Testis (tissue), 3 donors: ENCODE measurements around the gene ARPC2. TPM values are rescaled to one million over a fixed set of nuclear protein-coding genes. Genes with fewer than 3 reads are reported as not detected.

Experiments used
- DNase-seq: peaks from one replicate; pipeline ENCODE4 v3.0.0-alpha.2; 2019
- H3K27ac ChIP-seq, 2 donors: fragments of 200-600 bp; sonication (generic); one replicate each; pipeline ENCODE4 v1.5.1; 2019
- H3K27me3 ChIP-seq: fragments of 200-600 bp; sonication (generic); one replicate; pipeline ENCODE4 v1.5.1; 2019
- H3K36me3 ChIP-seq: fragments of 200-600 bp; sonication (generic); one replicate; pipeline ENCODE4 v1.5.1; 2017; ENCODE audit warnings: low read depth; ENCODE audit errors: missing control alignments
- H3K4me1 ChIP-seq: fragments of 200-600 bp; sonication (generic); one replicate; pipeline ENCODE4 v1.5.1; 2019
- H3K4me3 ChIP-seq, 2 donors: fragments of 200-600 bp; sonication (generic); one replicate each; pipeline ENCODE4 v1.5.1; 2017 to 2019
- H3K9me3 ChIP-seq: fragments of 200-600 bp; sonication (generic); one replicate; pipeline ENCODE4 v1.5.1; 2017
- CTCF ChIP-seq, 3 experiments: fragments of 450-650 bp in 2 of 3; fragments of 200-600 bp in 1 of 3; sonication (generic) in 1 of 3; IDR thresholded peaks; one replicate each; pipeline ENCODE4 v1.5.1; 2016 to 2019; ENCODE audit warnings: antibody characterized with exemption in 3 of 3, mild to moderate bottlenecking in 2 of 3, moderate library complexity in 1 of 3
- POLR2A ChIP-seq: fragments of 450-650 bp; IDR thresholded peaks from one replicate; pipeline ENCODE4 v1.6.1; 2017; ENCODE audit warnings: antibody characterized with exemption, mild to moderate bottlenecking, moderate library complexity
- WGBS, 2 donors: methylation state at CpG; one replicate each; pipeline ENCODE4 v1.1.5; 2018; 5-methylcytosine and 5-hydroxymethylcytosine counted together
- intact Hi-C: fragments of 100-400 bp; cut with DNase I; formaldehyde crosslinking; loops from one replicate; pipeline ENCODE4 v1.15.1; 2023; ENCODE audit warnings: low total_unique reads
- polyA plus RNA-seq: library from polyadenylated mRNA; stranded (reverse); fragments of 350-450 nt; fragmentation: Illumina TruSeq; extraction: RNeasy Lipid Tissue Mini Kit (QIAGEN cat#74804); gene quantifications from one replicate; pipeline ENCODE4 v1.2.3, GENCODE V29; 2014; ENCODE audit warnings: low read depth, low replicate concordance; ENCODE audit not compliant: insufficient read depth
- total RNA-seq, 2 donors: library from RNA; depleted of rRNA; stranded (reverse); fragments of >200 nt; gene quantifications; one replicate each; pipeline ENCODE4 v1.2.3, GENCODE V29; 2016

ARPC2 gene
- total and polyA plus RNA-seq, 3 donors from 2014 or later = 255 to 338 (median 271) TPM

- Histone ChIP-seq H3K4me1 (peaks cover 28% of the 10 kb centered on the region), H3K36me3 (no peaks in the 10 kb centered on the region)
- DNase-seq = no peak
Observed at GRCh38 chr2:218266316-218266979, 49.5 kb downstream of the ARPC2 start.

GRCh38 chr2:218267259-218267658 lies 50.3 kb downstream of the ARPC2 start:
- no peaks in the 10 kb centered on the region for H3K36me3 ChIP-seq
- 96% methylated on average over 6 of the region's 6 CpGs for WGBS, 2 donors
- intact Hi-C loops = no loop called here
- H3K27ac ChIP-seq = no peak overlapping the region
- H3K27me3 ChIP-seq = no peaks in the 10 kb centered on the region
- H3K4me1 ChIP-seq = peaks cover 28% of the 10 kb centered on the region
- no peak for DNase-seq
- H3K9me3 ChIP-seq = no peaks in the 10 kb centered on the region
- no peak overlapping the region for H3K4me3 ChIP-seq
- TF ChIP-seq CTCF (IDR thresholded peaks at IDR 0.05) (no peak), POLR2A (no peak)

More at GRCh38 chr2:218266316-218266979, 49.5 kb downstream of the ARPC2 start:
- TF ChIP-seq CTCF (IDR thresholded peaks at IDR 0.05) = no peak
- no peak for TF ChIP-seq POLR2A
- no peak overlapping the region for H3K27ac ChIP-seq
- no peaks in the 10 kb centered on the region for H3K9me3 ChIP-seq
- H3K27me3 ChIP-seq = no peaks in the 10 kb centered on the region
- intact Hi-C loops = no loop called here
- WGBS, 2 donors = 93 to 97% methylated on average over 11 to 15 of the region's 15 CpGs
- no peak overlapping the region for H3K4me3 ChIP-seq

GRCh38 chr2:218269900-218270720 lies 53.1 kb downstream of the ARPC2 start, which contains the start of the genes AAMP and PNKD:
AAMP (minus strand) TSS chr2:218270137; CDS start chr2:218270086, 51 bp downstream.
PNKD (plus strand) TSS chr2:218270519; CDS start chr2:218270536, 17 bp downstream.
- Histone ChIP-seq H3K27me3 (no peaks in the 10 kb centered on the region), H3K4me3 (peak within 1 kb of the TSS; percentile 76 to 92), H3K27ac (peak within 1 kb of the TSS; percentile 81 to 82), H3K4me1 (peaks cover 30% of the 10 kb centered on the region), H3K36me3 (no peaks in the 10 kb centered on the region), H3K9me3 (no peaks in the 10 kb centered on the region)
- intact Hi-C loops = no loop called here
- WGBS, 2 donors = 0% methylated on average over 4 to 64 of the region's 64 CpGs
- peak in 2 of 3 experiments; percentile 18 to 28 for TF ChIP-seq CTCF (IDR thresholded peaks at IDR 0.05)
- TF ChIP-seq POLR2A = peak; percentile 71
- peak; percentile 100 for DNase-seq

- Histone ChIP-seq H3K9me3 (no peaks in the 10 kb centered on the region), H3K36me3 (no peaks in the 10 kb centered on the region), H3K27ac (peak overlapping the region in 1 of 2 donors; percentile 69), H3K27me3 (no peaks in the 10 kb centered on the region), H3K4me3 (peak overlapping the region; percentile 76 to 92), H3K4me1 (peaks cover 30% of the 10 kb centered on the region)
- WGBS, 2 donors = 4 to 5% methylated on average over 19 to 23 of the region's 23 CpGs
- intact Hi-C loops = no loop called here
- no peak for TF ChIP-seq POLR2A
- TF ChIP-seq CTCF (IDR thresholded peaks at IDR 0.05) = no peak
- DNase-seq = no peak
Observed at GRCh38 chr2:218270721-218271486, 53.9 kb downstream of the ARPC2 start.
